NT2/D1 (cell line): ENCODE results near the gene USP51.

Experiments used
- DNase-seq: peaks from one replicate; pipeline ENCODE4 v3.0.0-alpha.2; 2011; ENCODE audit warnings: low read depth, low spot score
- H3K27me3 ChIP-seq: 2 replicates; pipeline ENCODE4 v1.6.0; 2011; ENCODE audit warnings: mild to moderate bottlenecking; ENCODE audit not compliant: insufficient read length, insufficient read depth
- H3K36me3 ChIP-seq: 2 replicates; pipeline ENCODE4 v1.6.1; 2011; ENCODE audit warnings: mild to moderate bottlenecking, low read length, mixed read lengths; ENCODE audit not compliant: insufficient read depth, insufficient read length
- H3K4me1 ChIP-seq: 2 replicates; pipeline ENCODE4 v1.5.1; 2011; ENCODE audit not compliant: insufficient read depth, insufficient read length
- H3K4me3 ChIP-seq: 2 replicates; pipeline ENCODE4 v1.5.1; 2011; ENCODE audit warnings: low read depth; ENCODE audit not compliant: insufficient read length
- H3K9ac ChIP-seq: 2 replicates; pipeline ENCODE4 v1.6.0; 2011; ENCODE audit warnings: low read depth; ENCODE audit not compliant: insufficient read length
- H3K9me3 ChIP-seq: 2 replicates; pipeline ENCODE4 v1.5.1; 2011; ENCODE audit warnings: mild to moderate bottlenecking, low read length; ENCODE audit not compliant: insufficient read depth
- SUZ12 ChIP-seq: IDR thresholded peaks from 2 replicates; pipeline ENCODE4 v1.6.1; 2011; ENCODE audit not compliant: insufficient read length, insufficient read depth; ENCODE audit errors: extremely low read depth
- YY1 ChIP-seq: IDR thresholded peaks from 2 replicates; pipeline ENCODE4 v1.6.1; 2011; ENCODE audit not compliant: insufficient read length, insufficient read depth
- ZNF274 ChIP-seq: IDR thresholded peaks from 2 replicates; pipeline ENCODE4 v1.6.1; 2011; ENCODE audit warnings: mild to moderate bottlenecking, low read depth, low read length

Gene USP51

GRCh38 chrX:55490974-55491373, 1.3 kb upstream of the USP51 start:
- DNase-seq: no peak
- no peak for TF ChIP-seq ZNF274
- TF ChIP-seq SUZ12: no peak
- no peak for TF ChIP-seq YY1
- Histone ChIP-seq H3K9ac (no peak overlapping the region), H3K4me1 (peaks cover 2% of the 10 kb centered on the region), H3K9me3 (no peaks in the 10 kb centered on the region), H3K36me3 (peaks cover 16% of the 10 kb centered on the region), H3K27me3 (no peaks in the 10 kb centered on the region), H3K4me3 (no peak overlapping the region)

GRCh38 chrX:55490121-55490520, 473 bp upstream of the USP51 start:
- no peaks in the 10 kb centered on the region for H3K9me3 ChIP-seq
- peak overlapping the region; percentile 61 for H3K9ac ChIP-seq
- no peak for TF ChIP-seq SUZ12
- no peak for TF ChIP-seq ZNF274
- TF ChIP-seq YY1: no peak
- H3K4me1 ChIP-seq: peaks cover 2% of the 10 kb centered on the region
- DNase-seq: no peak
- peaks cover 16% of the 10 kb centered on the region for H3K36me3 ChIP-seq
- no peaks in the 10 kb centered on the region for H3K27me3 ChIP-seq
- H3K4me3 ChIP-seq: peak overlapping the region; percentile 78

- TF ChIP-seq ZNF274 (no peak), SUZ12 (no peak), YY1 (peak; percentile 6)
- Histone ChIP-seq H3K9ac (peak overlapping the region; percentile 80), H3K27me3 (no peaks in the 10 kb centered on the region), H3K36me3 (peaks cover 16% of the 10 kb centered on the region), H3K4me3 (peak overlapping the region; percentile 78), H3K4me1 (peaks cover 2% of the 10 kb centered on the region), H3K9me3 (no peaks in the 10 kb centered on the region)
- DNase-seq: peak; percentile 40
These were observed 895 bp downstream of the USP51 start for GRCh38 chrX:55488593-55489313.

GRCh38 chrX:55488006-55488592, 1.5 kb downstream of the USP51 start:
- peaks cover 16% of the 10 kb centered on the region for H3K36me3 ChIP-seq
- TF ChIP-seq YY1: no peak
- no peak for TF ChIP-seq SUZ12
- TF ChIP-seq ZNF274: no peak
- peaks cover 2% of the 10 kb centered on the region for H3K4me1 ChIP-seq
- no peaks in the 10 kb centered on the region for H3K27me3 ChIP-seq
- H3K9me3 ChIP-seq: no peaks in the 10 kb centered on the region
- DNase-seq: no peak
- peak overlapping the region; percentile 78 for H3K4me3 ChIP-seq
- peak overlapping the region; percentile 68 for H3K9ac ChIP-seq

- TF ChIP-seq ZNF274: no peak
- TF ChIP-seq SUZ12: no peak
- TF ChIP-seq YY1: no peak
- H3K36me3 ChIP-seq: peaks cover 16% of the 10 kb centered on the region
- DNase-seq: no peak
- H3K4me3 ChIP-seq: no peak overlapping the region
- H3K9me3 ChIP-seq: no peaks in the 10 kb centered on the region
- peaks cover 2% of the 10 kb centered on the region for H3K4me1 ChIP-seq
- no peak overlapping the region for H3K9ac ChIP-seq
- H3K27me3 ChIP-seq: no peaks in the 10 kb centered on the region
These were observed 2.5 kb downstream of the USP51 start for GRCh38 chrX:55487143-55487542.

- DNase-seq: no peak
- no peaks in the 10 kb centered on the region for H3K27me3 ChIP-seq
These were observed 2.9 kb downstream of the USP51 start for GRCh38 chrX:55486736-55487135.

GRCh38 chrX:55484948-55485347, 4.7 kb downstream of the USP51 start:
- no peak for DNase-seq
- Histone ChIP-seq H3K9ac (no peak overlapping the region), H3K4me3 (no peak overlapping the region), H3K4me1 (no peaks in the 10 kb centered on the region), H3K9me3 (no peaks in the 10 kb centered on the region), H3K27me3 (no peaks in the 10 kb centered on the region), H3K36me3 (peaks cover 16% of the 10 kb centered on the region)
- TF ChIP-seq SUZ12 (no peak), YY1 (no peak), ZNF274 (no peak)

More at GRCh38 chrX:55486736-55487135, 2.9 kb downstream of the USP51 start:
- Histone ChIP-seq H3K36me3 (peaks cover 16% of the 10 kb centered on the region), H3K4me1 (peaks cover 2% of the 10 kb centered on the region), H3K4me3 (no peak overlapping the region), H3K9me3 (no peaks in the 10 kb centered on the region), H3K9ac (no peak overlapping the region)
- no peak for TF ChIP-seq SUZ12
- no peak for TF ChIP-seq ZNF274
- TF ChIP-seq YY1: no peak
